Smooth muscle cell (in vitro differentiated cells): ENCODE data around the gene VNN1. TPM values are rescaled to one million over a fixed set of nuclear protein-coding genes. Genes with fewer than 3 reads are reported as not detected.
"Not testable (repeated sequence)": the region's sequence is repeated elsewhere in the genome, so short reads cannot be mapped to it uniquely, and the experiment has no call there.

Source experiments
- DNase-seq: peaks from one replicate; lab custom pipeline; 2025; ENCODE audit not compliant: unreplicated experiment; lab: John Stamatoyannopoulos, UW
- H2AFZ ChIP-seq: fragments of 200-600 bp; sonication (generic); 2 replicates; pipeline ENCODE4 v1.6.0; 2016; ENCODE audit warnings: antibody characterized with exemption, low read depth, mild to moderate bottlenecking
- H3F3A ChIP-seq: fragments of 200-600 bp; sonication (generic); 2 replicates; pipeline ENCODE4 v1.6.0; 2017; ENCODE audit warnings: antibody characterized with exemption, low read depth
- H3K27ac ChIP-seq: fragments of 200-600 bp; sonication (generic); 2 replicates; pipeline ENCODE4 v1.5.1; 2016; ENCODE audit warnings: low read depth, mild to moderate bottlenecking
- H3K27me3 ChIP-seq: fragments of 200-600 bp; sonication (generic); 2 replicates; pipeline ENCODE4 v1.6.1; 2016; ENCODE audit warnings: low read depth, mild to moderate bottlenecking
- H3K36me3 ChIP-seq: fragments of 200-600 bp; sonication (generic); 2 replicates; pipeline ENCODE4 v1.5.1; 2016; ENCODE audit warnings: low read depth
- H3K4me1 ChIP-seq: fragments of 200-600 bp; sonication (generic); 2 replicates; pipeline ENCODE4 v1.5.1; 2016; ENCODE audit warnings: low read depth
- H3K4me2 ChIP-seq: fragments of 200-600 bp; sonication (generic); 2 replicates; pipeline ENCODE4 v1.6.0; 2016; ENCODE audit warnings: mild to moderate bottlenecking
- H3K4me3 ChIP-seq: fragments of 200-600 bp; sonication (generic); 2 replicates; pipeline ENCODE4 v1.5.1; 2016; ENCODE audit warnings: mild to moderate bottlenecking
- H3K79me2 ChIP-seq: fragments of 200-600 bp; sonication (generic); 2 replicates; pipeline ENCODE4 v1.6.0; 2016; ENCODE audit warnings: low read depth, mild to moderate bottlenecking
- H3K9ac ChIP-seq: fragments of 200-600 bp; sonication (generic); 2 replicates; pipeline ENCODE4 v1.6.0; 2016; ENCODE audit warnings: low read depth
- H3K9me3 ChIP-seq: fragments of 200-600 bp; sonication (generic); replicated peaks from 2 replicates; pipeline ENCODE4 v1.5.1; 2016; ENCODE audit warnings: low read depth
- H4K20me1 ChIP-seq: fragments of 200-600 bp; sonication (generic); 2 replicates; pipeline ENCODE4 v1.6.0; 2016; ENCODE audit warnings: low read depth
- WGBS: methylation state at CpG from one replicate; pipeline ENCODE4 v1.1.7; 2016; ENCODE audit warnings: low lambda C conversion rate; 5-methylcytosine and 5-hydroxymethylcytosine counted together
- polyA plus RNA-seq: library from polyadenylated mRNA; unstranded; fragments of >200 nt; fragmentation: Nextera tagmentation; extraction: Ambion mirVana; gene quantifications from 2 replicates; pipeline ENCODE4 v1.2.1, GENCODE V29; 2016
- total RNA-seq: library from RNA; depleted of rRNA; stranded (reverse); fragments of >200 nt; gene quantifications from 2 replicates; pipeline ENCODE4 v1.2.3, GENCODE V29; 2014
- TF ChIP-seq, protein P1 (sequence below): fragments of 200-600 bp; sonication (generic); IDR thresholded peaks from 2 replicates; pipeline ENCODE4 v1.5.1; 2017; ENCODE audit warnings: borderline replicate concordance, mild to moderate bottlenecking, antibody characterized with exemption; ENCODE audit not compliant: insufficient read depth, poor library complexity, severe bottlenecking

Gene VNN1
- total and polyA plus RNA-seq, 2 experiments from 2014 or later = 0.22 to 0.99 TPM

GRCh38 chr6:132650429-132650828 is 63.4 kb downstream of the VNN1 start:
- TF ChIP-seq, protein P1, sequence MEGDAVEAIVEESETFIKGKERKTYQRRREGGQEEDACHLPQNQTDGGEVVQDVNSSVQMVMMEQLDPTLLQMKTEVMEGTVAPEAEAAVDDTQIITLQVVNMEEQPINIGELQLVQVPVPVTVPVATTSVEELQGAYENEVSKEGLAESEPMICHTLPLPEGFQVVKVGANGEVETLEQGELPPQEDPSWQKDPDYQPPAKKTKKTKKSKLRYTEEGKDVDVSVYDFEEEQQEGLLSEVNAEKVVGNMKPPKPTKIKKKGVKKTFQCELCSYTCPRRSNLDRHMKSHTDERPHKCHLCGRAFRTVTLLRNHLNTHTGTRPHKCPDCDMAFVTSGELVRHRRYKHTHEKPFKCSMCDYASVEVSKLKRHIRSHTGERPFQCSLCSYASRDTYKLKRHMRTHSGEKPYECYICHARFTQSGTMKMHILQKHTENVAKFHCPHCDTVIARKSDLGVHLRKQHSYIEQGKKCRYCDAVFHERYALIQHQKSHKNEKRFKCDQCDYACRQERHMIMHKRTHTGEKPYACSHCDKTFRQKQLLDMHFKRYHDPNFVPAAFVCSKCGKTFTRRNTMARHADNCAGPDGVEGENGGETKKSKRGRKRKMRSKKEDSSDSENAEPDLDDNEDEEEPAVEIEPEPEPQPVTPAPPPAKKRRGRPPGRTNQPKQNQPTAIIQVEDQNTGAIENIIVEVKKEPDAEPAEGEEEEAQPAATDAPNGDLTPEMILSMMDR = no peak
- no peaks in the 10 kb centered on the region for H3K27me3 ChIP-seq
- no peak overlapping the region for H3K4me3 ChIP-seq
- H3F3A ChIP-seq = no peaks in the 10 kb centered on the region
- H3K4me1 ChIP-seq = peaks cover 3% of the 10 kb centered on the region
- H3K36me3 ChIP-seq = no peaks in the 10 kb centered on the region
- no peak for DNase-seq
- no peaks in the 10 kb centered on the region for H3K79me2 ChIP-seq
- H3K9ac ChIP-seq = no peak overlapping the region
- H2AFZ ChIP-seq = no peak overlapping the region
- H3K4me2 ChIP-seq = no peak overlapping the region
- H3K9me3 ChIP-seq = no peaks in the 10 kb centered on the region
- no peak overlapping the region for H3K27ac ChIP-seq
- WGBS = 96% methylated on average over 1 of the region's 1 CpG
- no peaks in the 10 kb centered on the region for H4K20me1 ChIP-seq

- Histone ChIP-seq H3K27me3 (no peaks in the 10 kb centered on the region), H3K36me3 (no peaks in the 10 kb centered on the region), H3K79me2 (no peaks in the 10 kb centered on the region), H3K4me2 (peak overlapping the region; percentile 30), H3K9ac (no peak overlapping the region), H3K27ac (no peak overlapping the region), H3F3A (no peaks in the 10 kb centered on the region), H3K4me1 (peaks cover 3% of the 10 kb centered on the region), H2AFZ (no peak overlapping the region), H4K20me1 (no peaks in the 10 kb centered on the region), H3K4me3 (no peak overlapping the region), H3K9me3 (no peaks in the 10 kb centered on the region)
- WGBS = 82% methylated on average over 2 of the region's 2 CpGs
- no peak for DNase-seq
- TF ChIP-seq, protein P1 = no peak
These were observed 65.0 kb downstream of the VNN1 start for GRCh38 chr6:132648828-132649227.

GRCh38 chr6:132648356-132648755 is 65.5 kb downstream of the VNN1 start:
- no peaks in the 10 kb centered on the region for H3F3A ChIP-seq
- H3K36me3 ChIP-seq = no peaks in the 10 kb centered on the region
- H3K9ac ChIP-seq = no peak overlapping the region
- H3K4me1 ChIP-seq = peaks cover 3% of the 10 kb centered on the region
- H3K4me3 ChIP-seq = no peak overlapping the region
- H3K4me2 ChIP-seq = peak overlapping the region; percentile 65
- H3K27ac ChIP-seq = peak overlapping the region; percentile 43
- H3K9me3 ChIP-seq = no peaks in the 10 kb centered on the region
- H2AFZ ChIP-seq = no peak overlapping the region
- H3K27me3 ChIP-seq = no peaks in the 10 kb centered on the region
- WGBS = 44% methylated on average over 2 of the region's 2 CpGs
- TF ChIP-seq, protein P1 = no peak
- H4K20me1 ChIP-seq = no peaks in the 10 kb centered on the region
- H3K79me2 ChIP-seq = no peaks in the 10 kb centered on the region
- no peak for DNase-seq

DNA sequence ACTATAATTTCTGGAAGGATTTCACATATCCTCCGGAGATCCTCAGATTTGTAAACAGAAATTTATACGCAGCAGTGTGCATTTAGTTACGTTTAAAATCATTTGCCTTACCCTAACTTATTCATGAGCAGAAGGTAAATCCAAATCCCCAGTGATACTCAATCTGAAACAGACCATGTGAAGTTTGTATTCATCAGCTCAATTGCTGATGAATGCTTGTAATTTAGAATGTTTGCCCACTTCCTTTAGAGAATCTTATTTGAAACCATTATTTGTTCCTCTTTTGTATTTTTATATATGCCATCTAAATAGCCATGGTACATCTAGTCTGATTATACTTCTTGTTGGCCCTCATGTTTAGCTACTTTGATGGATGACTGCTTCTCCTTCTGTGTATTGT is 70.3 kb downstream of the VNN1 start:
- Histone ChIP-seq H4K20me1 (no peaks in the 10 kb centered on the region), H3K9ac (no peak overlapping the region), H3K27ac (no peak overlapping the region), H3K9me3 (no peaks in the 10 kb centered on the region), H3K4me1 (peaks cover 3% of the 10 kb centered on the region), H3K36me3 (no peaks in the 10 kb centered on the region), H3F3A (no peaks in the 10 kb centered on the region), H2AFZ (no peak overlapping the region), H3K4me2 (no peak overlapping the region), H3K79me2 (no peaks in the 10 kb centered on the region), H3K4me3 (no peak overlapping the region), H3K27me3 (peaks cover 10% of the 10 kb centered on the region)
- DNase-seq = no peak
- TF ChIP-seq, protein P1 = no peak
- 88% methylated on average over 3 of the region's 3 CpGs for WGBS

- not testable (repeated sequence) for H3K4me2 ChIP-seq, H3K4me1 ChIP-seq, H3K36me3 ChIP-seq, H3K27ac ChIP-seq, H3K79me2 ChIP-seq, H4K20me1 ChIP-seq, H3K4me3 ChIP-seq, H3K9me3 ChIP-seq, DNase-seq, H2AFZ ChIP-seq, H3F3A ChIP-seq, H3K9ac ChIP-seq
- WGBS = 96% methylated on average over 1 of the region's 1 CpG
- peaks cover 17% of the 10 kb centered on the region for H3K27me3 ChIP-seq
These were observed 76.7 kb downstream of the VNN1 start for GRCh38 chr6:132637135-132637534.

DNA sequence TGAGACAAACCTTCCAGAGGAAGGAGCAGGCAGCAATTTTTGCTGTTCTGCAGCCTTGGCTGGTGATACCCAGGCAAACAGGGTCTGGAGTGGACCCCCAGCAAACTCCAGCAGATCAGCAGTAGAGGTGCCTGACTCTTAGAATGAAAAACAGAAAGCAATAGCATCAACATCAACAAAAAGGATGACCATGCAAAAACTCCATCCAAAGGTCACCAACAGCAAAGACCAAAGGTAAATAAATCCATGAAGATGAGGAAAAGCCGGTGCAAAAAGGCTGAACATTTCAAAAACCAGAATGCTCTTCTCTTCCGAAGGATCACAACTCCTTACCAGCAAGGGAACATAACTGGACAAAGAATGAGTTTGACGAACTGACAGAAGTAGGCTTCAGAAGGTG is 77.9 kb downstream of the VNN1 start:
- H4K20me1 ChIP-seq, H3K27ac ChIP-seq, H3K9me3 ChIP-seq, H3K4me3 ChIP-seq, DNase-seq, H3K79me2 ChIP-seq, H3F3A ChIP-seq, H3K4me2 ChIP-seq, H2AFZ ChIP-seq, H3K36me3 ChIP-seq, H3K9ac ChIP-seq, H3K4me1 ChIP-seq: not testable (repeated sequence)
- H3K27me3 ChIP-seq = peaks cover 26% of the 10 kb centered on the region
- 93% methylated on average over 3 of the region's 3 CpGs for whole genome bisulfite sequencing
